Stimulated activated CD8-positive, alpha-beta memory T cell treated with anti-CD3 and anti-CD28 coated beads, Interleukin-15, amount 100 ng/mL, for 24 hours (primary cell): ENCODE measurements around the gene JPH4.
"Not testable (repeated sequence)": the region's sequence is repeated elsewhere in the genome, so short reads cannot be mapped to it uniquely, and the experiment has no call there.

Experiments used
- DNase-seq: peaks from one replicate; pipeline ENCODE4 v3.0.0-alpha.2; 2020; ENCODE audit warnings: low read depth

Gene JPH4

GRCh38 chr14:23608454-23608853 lies 29.9 kb upstream of the JPH4 start:
- DNase-seq, result no peak

- DNase-seq, result no peak
These were observed 27.5 kb upstream of the JPH4 start for GRCh38 chr14:23605931-23606585.

GRCh38 chr14:23604675-23605170 lies 26.1 kb upstream of the JPH4 start:
- no peak for DNase-seq

- no peak for DNase-seq
These were observed 25.6 kb upstream of the JPH4 start for GRCh38 chr14:23604148-23604547.

- no peak for DNase-seq
These were observed 24.5 kb upstream of the JPH4 start for GRCh38 chr14:23603103-23603502.

GRCh38 chr14:23602181-23603095 lies 23.8 kb upstream of the JPH4 start:
- DNase-seq, result no peak

GRCh38 chr14:23601845-23602180 lies 23.2 kb upstream of the JPH4 start:
- DNase-seq, result no peak

- DNase-seq, result no peak
These were observed 22.8 kb upstream of the JPH4 start for GRCh38 chr14:23601424-23601823.

- no peak for DNase-seq
These were observed 22.2 kb upstream of the JPH4 start for GRCh38 chr14:23600806-23601205.

- DNase-seq, result no peak
These were observed 21.7 kb upstream of the JPH4 start for GRCh38 chr14:23600322-23600707.

- DNase-seq, result not testable (repeated sequence)
These were observed 15.6 kb upstream of the JPH4 start for GRCh38 chr14:23594191-23594590.

- no peak for DNase-seq
These were observed 11.6 kb upstream of the JPH4 start for GRCh38 chr14:23590198-23590597.

- no peak for DNase-seq
These were observed 11.0 kb upstream of the JPH4 start for GRCh38 chr14:23589606-23590005.

- peak; percentile 43 for DNase-seq
These were observed 10.5 kb upstream of the JPH4 start for GRCh38 chr14:23588884-23589598.

GRCh38 chr14:23584527-23585203 lies 6.1 kb upstream of the JPH4 start:
- not testable (repeated sequence) for DNase-seq

- not testable (repeated sequence) for DNase-seq
These were observed 5.4 kb upstream of the JPH4 start for GRCh38 chr14:23583761-23584526.

- DNase-seq, result no peak
These were observed 4.5 kb upstream of the JPH4 start for GRCh38 chr14:23582906-23583760.

- DNase-seq, result no peak
These were observed 2.3 kb upstream of the JPH4 start for GRCh38 chr14:23580948-23581281.

GRCh38 chr14:23580152-23580926 lies 1.7 kb upstream of the JPH4 start:
- DNase-seq, result no peak

GRCh38 chr14:23579739-23580138 lies 1.1 kb upstream of the JPH4 start:
- DNase-seq, result no peak
